ENCODE results near the gene GALNTL6.
"Not testable (repeated sequence)": the region's sequence is repeated elsewhere in the genome, so short reads cannot be mapped to it uniquely, and the experiment has no call there.

Gene GALNTL6

DNA sequence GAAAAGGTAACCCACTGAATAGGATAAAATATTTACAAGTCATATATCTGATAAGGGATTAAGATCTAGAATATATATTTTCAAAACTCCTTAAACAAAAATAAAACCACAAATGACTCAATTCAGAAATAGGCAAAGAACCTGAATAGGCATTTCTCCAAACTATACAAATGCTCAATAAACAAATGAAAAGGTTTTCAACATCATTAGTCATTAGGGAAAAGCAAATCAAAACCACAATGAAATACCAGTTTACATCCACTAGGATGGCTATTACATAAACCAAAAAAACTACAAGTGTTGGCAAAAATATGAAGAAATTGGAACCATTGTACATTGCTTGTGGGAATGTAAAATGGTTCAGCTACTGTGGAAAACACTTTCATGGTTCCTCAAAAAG is 1188.4 kb downstream of the GALNTL6 start:
- DNase-seq, result no peak

- no peak for DNase-seq
Observed at GRCh38 chr4:173002830-173003561, 1189.8 kb downstream of the GALNTL6 start.

DNA sequence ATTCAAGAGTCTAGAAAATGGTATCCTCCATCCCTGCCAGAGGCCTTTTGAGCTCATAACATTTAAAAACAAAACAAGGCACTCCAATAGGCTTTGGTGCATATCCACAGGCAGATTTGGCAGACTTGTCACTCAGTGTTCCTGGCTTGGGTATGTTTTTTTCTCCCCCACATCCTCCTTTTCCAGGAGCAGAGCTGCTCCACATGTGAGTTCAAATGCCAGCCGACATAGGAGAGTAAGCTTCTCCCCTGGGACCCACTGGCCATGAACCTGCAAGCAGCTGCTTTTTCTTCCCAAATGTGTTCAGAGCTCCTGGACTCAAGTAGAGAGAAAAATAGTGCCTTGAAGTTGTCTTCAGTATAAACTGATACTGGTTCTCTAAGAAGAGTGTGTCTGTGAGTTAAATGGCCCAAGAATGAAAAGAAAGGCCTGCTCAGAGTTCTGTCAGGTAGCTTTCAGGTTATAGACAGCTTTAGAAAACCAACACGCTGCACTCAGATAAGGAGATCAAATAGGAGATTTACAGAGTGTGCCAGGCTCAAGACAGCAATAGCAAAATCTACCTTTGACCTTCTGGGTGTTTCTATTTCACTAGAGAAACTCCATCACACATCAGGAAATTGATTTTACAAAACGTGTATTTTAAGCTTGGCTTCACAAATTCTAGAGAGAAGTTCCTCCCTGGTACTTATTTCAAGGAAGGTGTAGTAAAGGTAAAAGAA is 1192.9 kb downstream of the GALNTL6 start:
- no peak for DNase-seq

- no peak for DNase-seq
Observed at GRCh38 chr4:173008436-173008835, 1195.2 kb downstream of the GALNTL6 start.

DNA sequence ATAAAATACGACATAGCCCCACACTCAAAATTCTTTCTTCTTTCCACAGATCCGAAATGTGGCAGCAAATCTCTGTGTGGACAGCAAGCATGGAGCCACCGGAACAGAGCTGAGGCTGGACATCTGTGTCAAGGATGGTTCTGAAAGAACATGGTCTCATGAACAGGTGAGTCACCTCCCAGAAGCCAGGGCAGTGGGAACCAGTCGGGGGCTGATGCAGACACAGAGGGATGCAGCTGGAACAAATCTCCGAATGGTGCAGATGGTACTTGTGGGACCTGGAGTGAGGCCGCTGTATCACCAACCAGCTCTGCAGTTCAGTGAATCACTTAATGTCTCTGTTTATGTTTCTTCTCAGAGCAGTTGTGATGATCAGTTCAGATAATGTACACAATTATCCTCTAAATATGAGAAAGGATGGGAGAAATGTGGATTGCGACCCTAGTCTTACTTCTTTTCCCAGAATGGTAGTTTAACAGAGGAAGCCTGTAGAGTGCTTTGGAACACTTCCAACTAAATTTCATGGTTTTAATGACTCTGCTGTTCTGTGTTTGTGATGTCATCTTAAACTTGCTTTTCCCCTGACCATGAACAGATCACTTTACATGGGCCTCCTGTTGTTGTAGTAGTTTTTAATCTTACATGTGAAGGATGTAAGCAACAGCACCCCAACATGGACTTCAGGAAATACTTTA is 1196.1 kb downstream of the GALNTL6 start:
- DNase-seq, result no peak

GRCh38 chr4:173012608-173013007 is 1199.4 kb downstream of the GALNTL6 start:
- no peak for DNase-seq

GRCh38 chr4:173013232-173013930 is 1200.2 kb downstream of the GALNTL6 start:
- peak; percentile 75 for DNase-seq

GRCh38 chr4:173014113-173014558 is 1200.9 kb downstream of the GALNTL6 start:
- no peak for DNase-seq

DNA sequence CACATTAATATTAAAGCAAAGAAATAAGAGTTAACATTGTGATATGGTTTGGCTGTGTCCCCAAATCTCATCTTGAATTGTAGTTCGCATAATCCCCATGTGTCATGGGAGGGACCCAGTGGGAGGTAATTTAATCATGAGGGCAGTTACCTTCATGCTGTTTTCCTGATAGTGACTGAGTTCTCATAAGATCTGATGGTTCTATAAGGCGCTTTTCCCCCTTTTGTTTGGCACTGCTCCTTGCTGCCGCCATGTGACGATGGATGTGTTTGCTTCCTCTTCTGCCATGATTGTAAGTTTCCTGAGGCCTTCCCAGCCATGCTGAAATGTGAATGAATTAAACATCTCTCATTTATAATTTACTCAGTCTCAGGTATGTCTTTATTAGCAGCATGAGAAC is 1201.6 kb downstream of the GALNTL6 start:
- no peak for DNase-seq

DNA sequence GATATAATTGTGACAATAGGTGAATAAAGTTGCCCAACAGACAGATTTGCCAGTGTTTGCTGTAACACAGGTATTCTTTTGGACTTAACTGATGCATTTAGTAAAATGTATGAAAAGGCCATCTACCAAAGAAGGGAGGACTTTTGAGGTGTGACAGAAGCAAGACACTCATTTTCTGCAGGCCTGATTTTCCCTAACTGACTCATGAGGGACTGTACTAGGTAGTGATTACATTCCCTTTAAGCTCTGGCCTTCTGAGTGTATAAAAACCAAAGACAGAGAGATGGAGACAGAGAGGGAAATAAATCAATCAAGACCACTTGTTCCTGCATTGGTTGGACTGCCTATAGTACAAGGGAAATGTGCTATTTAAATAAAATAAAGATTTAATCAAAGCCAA is 1204.6 kb downstream of the GALNTL6 start:
- no peak for DNase-seq

DNA sequence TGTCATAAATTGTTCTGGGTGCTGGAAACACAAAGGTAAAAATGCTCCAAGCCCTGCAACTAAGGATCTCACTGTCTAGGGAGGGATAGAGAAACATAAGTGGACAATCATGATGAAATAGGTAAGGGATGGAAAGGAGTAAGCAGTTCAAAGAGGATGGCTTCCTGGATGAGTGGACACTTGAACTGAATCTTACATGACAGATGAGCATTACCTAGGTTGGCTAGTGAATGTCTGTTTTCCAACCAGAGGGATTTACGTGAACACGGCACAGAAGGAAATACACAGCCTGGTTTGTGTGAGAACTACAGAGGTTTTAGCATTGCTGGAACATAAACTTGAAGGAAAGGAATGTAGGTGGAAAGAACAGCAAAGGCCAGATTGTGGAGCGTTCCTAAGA is 1205.2 kb downstream of the GALNTL6 start:
- DNase-seq, result no peak

GRCh38 chr4:173019664-173020063 is 1206.5 kb downstream of the GALNTL6 start:
- no peak for DNase-seq

DNA sequence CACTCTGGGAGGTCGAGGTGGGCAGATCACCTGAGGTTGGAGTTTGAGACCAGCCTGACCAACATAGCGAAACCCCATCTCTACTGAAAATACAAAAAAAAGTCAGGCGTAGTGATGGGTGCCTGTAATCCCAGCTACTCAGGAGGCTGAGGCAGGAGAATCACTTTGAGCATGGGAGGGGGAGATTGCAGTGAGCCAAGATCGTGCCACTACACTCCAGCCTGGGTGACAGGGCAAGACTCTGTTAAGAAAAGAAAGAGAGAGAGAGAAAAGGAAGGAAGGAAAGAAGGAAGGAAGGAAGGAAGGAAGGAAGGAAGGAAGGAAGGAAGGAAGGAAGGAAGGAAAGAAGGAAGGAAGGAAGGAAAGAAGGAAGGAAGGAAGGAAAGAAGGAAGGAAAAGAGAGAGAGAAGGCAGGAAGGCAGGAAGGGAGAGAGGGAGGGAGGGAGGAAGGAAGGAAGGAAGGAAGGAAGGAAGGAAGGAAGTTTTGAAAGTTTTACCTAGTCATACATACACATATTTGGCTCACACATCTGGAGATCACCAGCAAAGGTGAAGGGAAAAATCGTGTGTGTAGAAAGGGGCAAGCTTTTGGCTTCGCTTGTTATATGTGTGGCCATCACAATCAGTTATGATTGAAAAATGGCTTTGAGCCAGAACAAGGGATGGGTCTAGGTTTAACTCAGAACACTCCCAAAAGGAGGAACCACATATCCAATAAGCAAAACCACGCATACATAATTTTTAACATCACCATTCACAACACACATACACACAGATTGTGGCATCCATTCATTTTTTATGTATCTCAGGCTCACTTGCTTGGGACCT is 1208.8 kb downstream of the GALNTL6 start:
- not testable (repeated sequence) for DNase-seq

- no peak for DNase-seq
Observed at GRCh38 chr4:173024203-173024602, 1211.0 kb downstream of the GALNTL6 start.

GRCh38 chr4:173025131-173025530 is 1211.9 kb downstream of the GALNTL6 start:
- no peak for DNase-seq

GRCh38 chr4:173037242-173037641 is 1224.0 kb downstream of the GALNTL6 start:
- no peak for DNase-seq

- DNase-seq, result no peak
Observed at GRCh38 chr4:173038192-173038896, 1225.1 kb downstream of the GALNTL6 start.

GRCh38 chr4:173039617-173040577 is 1226.7 kb downstream of the GALNTL6 start:
- DNase-seq, result no peak

GRCh38 chr4:173041482-173041881 is 1228.3 kb downstream of the GALNTL6 start:
- DNase-seq, result no peak

- not testable (repeated sequence) for DNase-seq
Observed at GRCh38 chr4:173042139-173042538, 1228.9 kb downstream of the GALNTL6 start.

Data from activated CD8-positive, alpha-beta memory T cell treated with anti-CD3 and anti-CD28 coated beads, Interleukin-2, amount 50 U/mL, for 48 hours (primary cell).